ENCODE measurements around the gene MAT1A.
"Not testable (repeated sequence)": the region's sequence is repeated elsewhere in the genome, so short reads cannot be mapped to it uniquely, and the experiment has no call there.

GRCh38 chr10:80234331-80235235 is 54.9 kb downstream of the MAT1A start:
- not testable (repeated sequence) for TF ChIP-seq POLR2AphosphoS5 (IDR thresholded peaks at IDR 0.05; ENCODE audit: low read depth, low read length); EZH2 (IDR thresholded peaks at IDR 0.05); CTCF (IDR thresholded peaks at IDR 0.05 in 2 of 3, conservative IDR thresholded peaks at IDR 0.05 in 1 of 3; ENCODE audit: borderline replicate concordance in 1 of 3, insufficient read depth in 1 of 3, low read depth in 2 of 3, low read length in 2 of 3); CEBPB (IDR thresholded peaks at IDR 0.05; ENCODE audit: low read depth); POLR2A (IDR thresholded peaks at IDR 0.05; ENCODE audit: borderline replicate concordance, extremely low read depth, insufficient read depth, insufficient read length); RAD21 (IDR thresholded peaks at IDR 0.05; ENCODE audit: low read depth); ZBTB33 (IDR thresholded peaks at IDR 0.05; ENCODE audit: extremely low read depth, insufficient replicate concordance, low read length)
